ENCODE measurements around the gene ATP6V0A1.

Gene ATP6V0A1

GRCh38 chr17:42562388-42563142 is 103.9 kb downstream of the ATP6V0A1 start:
- no peak for DNase-seq (ENCODE audit: low read depth in 2 of 2)

DNA sequence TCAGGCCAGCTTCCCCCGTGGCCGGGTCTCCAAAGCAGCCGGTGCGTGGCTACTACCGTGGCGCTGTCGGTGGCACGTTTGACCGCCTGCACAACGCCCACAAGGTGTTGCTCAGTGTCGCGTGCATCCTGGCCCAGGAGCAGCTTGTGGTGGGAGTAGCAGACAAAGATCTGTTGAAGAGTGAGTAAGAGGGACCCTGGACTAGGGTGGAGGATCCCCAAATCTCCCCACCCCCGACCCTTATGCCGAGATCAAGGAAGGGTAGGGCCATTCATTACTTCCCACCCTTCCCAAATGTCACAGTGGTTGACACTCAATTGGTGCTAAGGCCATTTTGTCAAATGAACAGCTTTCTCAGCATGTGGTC is 104.4 kb downstream of the ATP6V0A1 start:
- no peak for DNase-seq (ENCODE audit: low read depth in 2 of 2)

DNA sequence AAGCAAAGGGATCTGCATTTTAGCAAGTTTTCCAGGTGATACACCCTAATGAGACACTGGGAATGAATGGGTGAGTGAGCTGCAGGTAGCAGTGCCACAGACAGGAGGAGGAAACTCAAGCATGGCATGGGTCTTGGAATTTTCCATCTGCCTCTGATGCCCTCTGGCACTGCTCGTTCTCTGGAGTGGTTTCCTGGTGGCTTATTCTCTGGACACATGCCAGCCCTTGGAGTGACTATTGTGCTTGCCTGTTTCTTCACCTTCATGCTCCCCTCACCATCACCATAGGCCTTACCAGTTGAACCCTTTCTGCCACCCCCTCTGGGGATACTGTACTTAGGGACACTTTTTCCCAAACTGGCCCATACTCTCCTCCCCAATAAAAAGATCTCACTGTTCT is 104.9 kb downstream of the ATP6V0A1 start:
- no peak for DNase-seq (ENCODE audit: low read depth in 2 of 2)

- no peak for DNase-seq (ENCODE audit: low read depth in 2 of 2)
These were observed 105.3 kb downstream of the ATP6V0A1 start for GRCh38 chr17:42563950-42564349.

DNA sequence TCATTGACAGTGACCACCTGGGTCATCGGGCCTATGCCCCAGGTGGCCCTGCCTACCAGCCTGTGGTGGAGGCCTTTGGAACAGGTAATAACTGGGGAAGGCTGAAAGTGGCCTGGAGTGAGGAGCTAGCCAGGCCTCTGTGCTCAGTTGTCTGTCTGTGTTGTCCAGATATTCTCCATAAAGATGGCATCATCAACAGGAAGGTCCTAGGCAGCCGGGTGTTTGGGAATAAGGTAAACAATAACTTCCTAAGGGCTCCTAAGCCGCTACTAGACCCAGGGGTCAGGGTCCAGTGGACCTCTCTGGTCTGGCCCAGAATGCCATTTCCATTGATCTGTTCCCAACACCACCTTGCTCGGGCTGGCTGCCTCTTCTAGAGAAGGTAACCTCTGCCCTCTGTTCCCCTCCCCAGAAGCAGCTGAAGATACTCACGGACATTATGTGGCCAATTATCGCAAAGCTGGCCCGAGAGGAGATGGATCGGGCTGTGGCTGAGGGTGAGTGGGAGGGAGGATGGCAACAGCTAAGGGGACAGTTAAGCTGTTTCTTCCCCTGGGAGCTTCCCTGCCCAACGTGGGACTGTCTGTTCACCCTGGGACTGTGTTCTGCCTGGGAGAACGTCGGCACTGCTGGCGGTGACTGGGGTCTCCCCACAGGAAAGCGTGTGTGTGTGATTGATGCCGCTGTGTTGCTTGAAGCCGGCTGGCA is 106.3 kb downstream of the ATP6V0A1 start:
- no peak for DNase-seq (ENCODE audit: low read depth in 2 of 2)

- DNase-seq (ENCODE audit: low read depth in 2 of 2) = no peak
These were observed 107.0 kb downstream of the ATP6V0A1 start for GRCh38 chr17:42565523-42566214.

DNA sequence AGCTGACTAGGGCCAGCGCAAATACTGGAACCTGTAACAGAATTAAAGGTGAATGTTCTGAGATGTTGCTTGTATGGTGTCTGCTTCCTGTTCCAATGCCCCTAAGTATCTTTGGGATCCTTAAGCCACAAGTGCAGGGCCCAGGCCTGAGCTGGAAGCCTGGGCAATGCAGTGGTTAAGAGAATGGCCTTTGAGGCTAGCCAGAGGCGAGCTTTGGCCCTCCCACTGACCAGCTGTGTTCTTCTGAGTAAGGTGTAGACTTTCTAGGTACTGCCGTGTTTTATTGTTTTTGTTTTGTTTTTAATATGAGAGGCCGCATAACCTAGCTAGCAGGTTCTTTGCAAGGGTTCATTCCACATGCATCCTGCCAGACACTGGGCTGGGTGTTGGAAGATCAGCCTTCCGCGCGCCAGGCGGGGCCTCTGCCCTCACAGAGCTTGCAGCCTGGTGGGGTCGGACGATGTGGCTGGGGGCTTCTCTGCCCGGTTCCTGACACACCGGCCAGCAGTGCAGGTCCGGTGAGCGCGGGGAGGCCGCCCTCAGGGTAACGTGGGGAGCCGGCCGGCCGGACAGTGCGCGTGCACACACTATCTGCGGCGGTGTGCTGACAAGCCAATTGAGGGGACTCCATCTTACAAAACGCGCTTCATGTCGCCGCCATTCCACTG is 107.7 kb downstream of the ATP6V0A1 start:
- DNase-seq (ENCODE audit: low read depth in 2 of 2) = no peak

- peak; percentile 85 to 89 for DNase-seq (ENCODE audit: low read depth in 2 of 2)
These were observed 108.3 kb downstream of the ATP6V0A1 start, which contains the start of gene MLX for GRCh38 chr17:42566883-42567573. Gene MLX, plus strand, starts transcription at chr17:42567100. Its CDS starts 25 bp downstream, at chr17:42567125.

DNA sequence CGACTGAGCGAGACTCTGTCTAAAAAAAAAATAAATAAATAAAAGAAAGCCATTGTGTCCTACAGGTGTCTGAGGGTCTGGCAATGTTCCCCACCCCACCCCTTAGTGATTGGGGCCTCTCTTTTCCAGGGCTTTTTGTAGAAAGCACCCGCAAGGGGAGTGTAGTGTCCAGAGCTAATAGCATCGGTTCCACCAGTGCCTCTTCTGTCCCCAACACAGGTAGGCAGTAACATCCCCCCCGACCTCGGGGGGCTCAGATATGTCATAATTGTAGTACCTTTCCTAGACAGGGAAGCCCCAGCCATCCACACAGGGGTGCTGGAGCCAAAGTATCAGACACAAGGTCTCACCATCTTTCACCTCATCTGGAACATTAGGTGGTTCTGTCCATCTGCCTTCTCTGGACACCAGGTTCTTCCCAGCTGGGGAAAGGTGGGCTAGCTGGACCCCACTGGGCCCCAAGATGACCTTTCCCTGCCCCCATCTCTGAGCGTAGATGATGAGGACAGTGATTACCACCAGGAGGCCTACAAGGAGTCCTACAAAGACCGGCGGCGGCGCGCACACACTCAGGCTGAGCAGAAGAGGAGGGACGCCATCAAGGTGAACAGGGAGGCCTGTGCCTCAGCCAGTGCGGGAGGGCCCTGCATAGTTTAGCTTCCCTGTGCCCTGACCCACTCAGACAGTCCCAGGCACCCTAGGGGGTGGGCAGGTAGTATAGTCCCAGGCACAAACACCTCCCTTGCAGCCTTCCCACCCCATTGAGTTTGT is 109.8 kb downstream of the ATP6V0A1 start:
- DNase-seq (ENCODE audit: low read depth in 2 of 2) = no peak

DNA sequence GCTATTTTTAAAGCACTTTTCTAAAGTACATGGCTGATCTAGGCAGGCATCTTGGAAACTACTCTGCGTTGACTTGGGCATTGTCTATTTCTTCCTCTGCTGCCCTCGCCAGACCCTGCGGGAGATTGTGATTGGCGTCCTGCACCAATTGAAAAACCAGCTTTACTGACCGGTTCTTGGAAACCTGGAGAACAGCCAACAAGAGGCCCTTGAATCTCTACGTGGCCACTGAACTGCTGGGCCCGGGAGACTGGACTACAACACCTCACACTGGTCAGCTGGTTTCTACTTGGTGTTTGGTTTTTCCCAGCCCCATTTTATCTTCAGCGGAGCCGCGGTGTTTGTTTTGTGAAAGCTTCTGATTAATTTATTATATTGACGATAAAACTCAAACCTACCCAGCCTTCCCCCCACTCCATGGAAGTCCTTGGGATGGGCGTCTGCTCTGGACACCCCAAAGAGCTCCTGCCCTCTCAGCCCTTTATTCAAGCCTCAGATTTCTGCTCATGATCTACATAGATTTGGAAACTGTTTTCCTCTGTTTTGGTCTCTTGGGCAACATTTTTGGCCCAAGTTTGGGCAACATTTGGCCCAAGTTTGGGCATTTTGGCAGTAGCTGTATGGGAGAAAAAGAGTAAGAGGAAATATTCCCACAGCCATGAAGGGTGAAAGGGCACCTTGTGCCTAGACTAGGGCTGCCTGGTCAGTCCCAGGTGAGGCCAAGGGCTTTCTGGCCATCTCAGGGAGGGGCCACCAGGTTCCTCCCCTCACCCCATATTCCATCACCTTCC is 113.0 kb downstream of the ATP6V0A1 start:
- DNase-seq (ENCODE audit: low read depth in 2 of 2) = no peak
